HCT116 (cell line): Measurements from ENCODE around the gene TNFRSF12A. TPM values are rescaled to one million over a fixed set of nuclear protein-coding genes. Genes with fewer than 3 reads are reported as not detected.

ENCODE experiments used
- ATAC-seq: fragments of 200-7000 bp; cut with Tn5 transposase; 2 replicates; pipeline ENCODE4 v1.9.1; 2020; ENCODE audit warnings: mild to moderate bottlenecking, moderate library complexity
- BruUV-seq: library from RNA; stranded (reverse); fragments of 400-500 nt; replicated peaks from 2 replicates; lab custom pipeline; 2021; lab: Mats Ljungman, UMichigan
- CTCF ChIA-PET: fragments of 300-600 bp; sonication (Branson Sonifier 250); formaldehyde crosslinking; loops from one replicate; lab custom pipeline; 2021; ENCODE audit warnings: antibody characterized with exemption; lab: Charles Lee
- POLR2A ChIA-PET: fragments of 300-600, 350-600 bp; sonication (Branson Sonifier 250); formaldehyde crosslinking; loops from one replicate; lab custom pipeline; 2021; ENCODE audit warnings: antibody characterized with exemption; lab: Charles Lee
- RAD21 ChIA-PET, 2 experiments: fragments of 300-600 bp; sonication (Branson Sonifier 250); formaldehyde crosslinking; loops; one replicate each; lab custom pipeline; 2023; ENCODE audit warnings: low total read pairs in 2 of 2; ENCODE audit not compliant: uncharacterized antibody in 2 of 2, unreplicated experiment in 2 of 2, low non-redundant PET in 1 of 2; lab: Charles Lee
- DNase-seq: peaks from one replicate; pipeline ENCODE4 v3.0.0-alpha.2; 2010; ENCODE audit warnings: low read depth, low spot score
- H2AFZ ChIP-seq: fragments of 200-600 bp; shearing (Covaris generic), sonication (generic); 2 replicates; pipeline ENCODE4 v1.6.1; 2017; ENCODE audit warnings: low read depth, mixed run types, mixed read lengths, antibody characterized with exemption, low read length; ENCODE audit not compliant: poor library complexity, severe bottlenecking
- H3K27ac ChIP-seq: 2 replicates; pipeline ENCODE4 v1.5.1; 2012; ENCODE audit warnings: low read depth, low read length
- H3K27me3 ChIP-seq: fragments of 200-600 bp; sonication (generic); 2 replicates; pipeline ENCODE4 v1.6.1; 2016; ENCODE audit warnings: mixed run types, low read length, mixed read lengths; ENCODE audit not compliant: insufficient read depth
- H3K36me3 ChIP-seq, 2 experiments: fragments of 200-500 bp in 1 of 2; fragments of 200-600 bp in 1 of 2; sonication (Bioruptor generic) in 1 of 2; sonication (generic) in 1 of 2; 2 replicates each; pipeline versions ENCODE4 v1.5.1 to v1.6.1; 2014 to 2016; ENCODE audit warnings: low read length in 2 of 2, inconsistent platforms in 1 of 2, mixed read lengths in 1 of 2, mixed run types in 1 of 2; ENCODE audit not compliant: insufficient read depth in 2 of 2, control insufficient read depth in 1 of 2
- H3K4me1 ChIP-seq, 2 experiments: fragments of 200-600 bp in 1 of 2; sonication (generic) in 1 of 2; 2 replicates each; pipeline versions ENCODE4 v1.5.1 to v1.6.1; 2012 to 2017; ENCODE audit warnings: low read length in 2 of 2, inconsistent platforms in 1 of 2, mild to moderate bottlenecking in 1 of 2, mixed read lengths in 1 of 2, mixed run types in 1 of 2, moderate library complexity in 1 of 2; ENCODE audit not compliant: insufficient read depth in 2 of 2, control insufficient read depth in 1 of 2
- H3K4me2 ChIP-seq: fragments of 200-600 bp; sonication (generic); 2 replicates; pipeline ENCODE4 v1.6.1; 2017; ENCODE audit warnings: mixed run types, low read length, mixed read lengths
- H3K4me3 ChIP-seq, 2 experiments: fragments of 200-600 bp in 1 of 2; sonication (generic) in 1 of 2; replicated peaks in 1 of 2; 2 replicates each; pipeline ENCODE4 v1.5.1; 2011 to 2016; ENCODE audit warnings: low read length in 2 of 2, control low read depth in 1 of 2, low read depth in 1 of 2, mild to moderate bottlenecking in 1 of 2, mixed read lengths in 1 of 2, mixed run types in 1 of 2
- H3K79me2 ChIP-seq: fragments of 200-600 bp; sonication (generic); 2 replicates; pipeline ENCODE4 v1.6.1; 2017; ENCODE audit warnings: mild to moderate bottlenecking, mixed run types, low read length, moderate library complexity, mixed read lengths; ENCODE audit not compliant: insufficient read depth
- H3K9ac ChIP-seq: fragments of 200-600 bp; sonication (generic); 2 replicates; pipeline ENCODE4 v1.6.1; 2016; ENCODE audit warnings: low read length, mixed read lengths
- H3K9me2 ChIP-seq: fragments of 200-600 bp; sonication (generic), shearing (Covaris generic); 2 replicates; pipeline ENCODE4 v1.6.1; 2017; ENCODE audit warnings: mixed run types, mild to moderate bottlenecking, moderate library complexity; ENCODE audit not compliant: insufficient read depth
- H3K9me3 ChIP-seq, 2 experiments: fragments of 200-500 bp in 1 of 2; fragments of 200-600 bp in 1 of 2; sonication (Bioruptor generic) in 1 of 2; sonication (generic) in 1 of 2; 2 replicates each; pipeline ENCODE4 v1.6.1; 2014 to 2017; ENCODE audit warnings: low read length in 2 of 2, mixed read lengths in 2 of 2, inconsistent platforms in 1 of 2, low read depth in 1 of 2, mild to moderate bottlenecking in 1 of 2, mixed run types in 1 of 2, moderate library complexity in 1 of 2; ENCODE audit not compliant: control insufficient read depth in 1 of 2, insufficient read depth in 1 of 2
- H4K20me1 ChIP-seq: fragments of 200-600 bp; sonication (generic), shearing (Covaris generic); 2 replicates; pipeline ENCODE4 v1.6.1; 2017; ENCODE audit warnings: mixed run types, mild to moderate bottlenecking, moderate library complexity; ENCODE audit not compliant: insufficient read depth
- CBX3 ChIP-seq: IDR thresholded peaks from 2 replicates; pipeline ENCODE4 v1.6.1; 2012; ENCODE audit warnings: low read depth
- CEBPB ChIP-seq: IDR thresholded peaks from 2 replicates; pipeline ENCODE4 v1.6.1; 2012; ENCODE audit warnings: low read depth
- CTCF ChIP-seq, 3 experiments: fragments of 200-600 bp in 1 of 3; sonication (generic) in 1 of 3; IDR thresholded peaks in 2 of 3; conservative IDR thresholded peaks in 1 of 3; 2 replicates each; pipeline ENCODE4 v1.5.1; 2012 to 2017; ENCODE audit warnings: low read depth in 2 of 3, low read length in 2 of 3, antibody characterized with exemption in 1 of 3, borderline replicate concordance in 1 of 3, control low read depth in 1 of 3, mild to moderate bottlenecking in 1 of 3, mixed read lengths in 1 of 3, mixed run types in 1 of 3, moderate library complexity in 1 of 3; ENCODE audit not compliant: insufficient read depth in 1 of 3
- ELF1 ChIP-seq: IDR thresholded peaks from 2 replicates; pipeline ENCODE4 v1.6.1; 2012; ENCODE audit warnings: low read depth, borderline replicate concordance
- EZH2 ChIP-seq: fragments of 200-600 bp; sonication (generic); IDR thresholded peaks from 2 replicates; pipeline ENCODE4 v1.6.1; 2017; ENCODE audit warnings: antibody characterized with exemption, mixed run types
- FOSL1 ChIP-seq: IDR thresholded peaks from 2 replicates; pipeline ENCODE4 v1.6.1; 2012; ENCODE audit warnings: low read depth
- POLR2A ChIP-seq: IDR thresholded peaks from 2 replicates; pipeline ENCODE4 v1.7.0; 2011; ENCODE audit warnings: borderline replicate concordance; ENCODE audit not compliant: insufficient read depth, insufficient read length; ENCODE audit errors: extremely low read depth
- SRF ChIP-seq: IDR thresholded peaks from 2 replicates; pipeline ENCODE4 v1.6.1; 2012; ENCODE audit warnings: low read depth
- TCF7L2 ChIP-seq: IDR thresholded peaks from 2 replicates; pipeline ENCODE4 v1.7.0; 2011; ENCODE audit warnings: borderline replicate concordance, inconsistent platforms; ENCODE audit not compliant: insufficient read depth, insufficient read length; ENCODE audit errors: extremely low read depth
- YY1 ChIP-seq: IDR thresholded peaks from 2 replicates; pipeline ENCODE4 v1.6.1; 2011; ENCODE audit warnings: low read length, low read depth, moderate library complexity, mild to moderate bottlenecking; ENCODE audit not compliant: insufficient replicate concordance; ENCODE audit errors: extremely low read depth
- ZNF274 ChIP-seq: fragments of 200-500 bp; sonication (Bioruptor generic); IDR thresholded peaks from 2 replicates; pipeline ENCODE4 v1.6.1; 2014; ENCODE audit warnings: mild to moderate bottlenecking, low read depth, low read length, inconsistent platforms
- intact Hi-C: fragments of 100-400 bp; cut with micrococcal nuclease; formaldehyde crosslinking; loops from 2 replicates; pipeline ENCODE4 v1.10.0; 2022
- total RNA-seq: library from RNA; stranded (reverse); gene quantifications from one replicate; pipeline ENCODE4 v1.2.1, GENCODE V29; 2021; ENCODE audit not compliant: unreplicated experiment
- TF ChIP-seq, protein P1 (sequence below): IDR thresholded peaks from 2 replicates; pipeline ENCODE4 v1.6.1; 2012

The TNFRSF12A gene
- total RNA-seq, 1 experiment from 2014 or later = 188 TPM

- Histone ChIP-seq H3K4me1 (peaks cover 0 to 9% of the 10 kb centered on the region in 2 experiments; a peak in 1 of 4 replicates), H2AFZ (no peak overlapping the region), H3K9me3 (no peaks in the 10 kb centered on the region), H3K4me3 (no peak overlapping the region), H4K20me1 (no peaks in the 10 kb centered on the region), H3K27me3 (no peaks in the 10 kb centered on the region), H3K9me2 (no peaks in the 10 kb centered on the region), H3K36me3 (no peaks in the 10 kb centered on the region), H3K9ac (no peak overlapping the region), H3K27ac (no peak overlapping the region), H3K4me2 (no peak overlapping the region), H3K79me2 (no peaks in the 10 kb centered on the region)
- ATAC-seq (no peak), DNase-seq (no peak)
- no peak for TF ChIP-seq CEBPB
- TF ChIP-seq CTCF (IDR thresholded peaks at IDR 0.05 in 2 of 3, conservative IDR thresholded peaks at IDR 0.05 in 1 of 3; ENCODE audit: borderline replicate concordance in 1 of 3, insufficient read depth in 1 of 3, low read depth in 2 of 3, low read length in 2 of 3) = no peak
- no peak for TF ChIP-seq EZH2
- TF ChIP-seq YY1 = no peak
- no peak for TF ChIP-seq CBX3
- no peak for TF ChIP-seq POLR2A
- TF ChIP-seq SRF = no peak
- no peak for TF ChIP-seq ZNF274
- TF ChIP-seq, protein P1, sequence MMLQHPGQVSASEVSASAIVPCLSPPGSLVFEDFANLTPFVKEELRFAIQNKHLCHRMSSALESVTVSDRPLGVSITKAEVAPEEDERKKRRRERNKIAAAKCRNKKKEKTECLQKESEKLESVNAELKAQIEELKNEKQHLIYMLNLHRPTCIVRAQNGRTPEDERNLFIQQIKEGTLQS = no peak
- TF ChIP-seq TCF7L2 = no peak
- TF ChIP-seq FOSL1 = no peak
- no peak for TF ChIP-seq ELF1
- ChIA-PET RAD21 (no interaction called here), CTCF (no interaction called here), POLR2A (no interaction called here)
- intact Hi-C loops = no loop called here
- no TSS peak for BruUV-seq
These were observed 50.5 kb downstream of the TNFRSF12A start for GRCh38 chr16:3070608-3071111.
